Inferior parietal cortex (tissue), 1 donor: ENCODE measurements around the gene DPP10.

Experiments used
- DNase-seq: peaks from one replicate; pipeline ENCODE4 v3.0.0-alpha.2; 2016; ENCODE audit errors: extremely low spot score

DPP10 gene

DNA sequence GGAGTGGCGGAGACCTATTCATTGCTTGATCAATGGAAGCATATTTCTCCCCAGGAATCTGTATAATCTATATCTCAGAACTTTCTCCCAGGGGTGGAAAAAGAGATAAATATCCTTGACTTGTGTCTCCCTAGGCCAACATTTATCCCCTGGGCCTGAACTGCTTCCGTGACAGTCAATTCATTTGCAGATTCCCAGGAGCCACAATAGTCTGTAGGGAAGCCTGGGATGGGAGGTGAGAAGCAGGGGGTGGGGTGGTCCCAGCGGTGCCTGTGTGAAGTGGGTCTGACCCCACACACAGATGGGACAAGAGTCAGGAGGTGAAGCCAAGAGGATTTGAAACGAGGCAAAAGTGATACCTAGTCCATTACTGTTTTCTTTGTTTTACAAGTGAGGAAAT, 166.8 kb downstream of the DPP10 start:
- DNase-seq, result no peak

- DNase-seq, result no peak
These were observed 167.4 kb downstream of the DPP10 start for GRCh38 chr2:114609801-114610200.

DNA sequence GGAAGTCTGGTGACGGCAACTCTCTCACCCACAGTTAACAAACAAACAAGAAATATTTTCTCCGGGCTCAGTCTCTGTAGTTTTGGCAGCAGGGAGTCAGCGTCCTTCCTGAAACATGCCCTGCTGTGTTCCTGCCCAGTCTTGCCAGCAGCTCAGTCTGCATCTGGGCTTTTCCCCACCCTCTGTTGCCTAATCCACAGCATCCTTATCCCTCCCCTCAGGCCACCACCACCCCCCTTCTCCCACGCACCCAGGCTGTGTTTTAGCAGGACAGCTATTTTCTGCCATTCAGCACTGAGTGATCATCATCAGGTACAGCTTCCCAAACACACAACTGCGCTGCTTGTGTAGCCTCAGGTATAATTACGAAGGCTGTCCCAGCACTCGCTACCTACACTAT, 168.2 kb downstream of the DPP10 start:
- no peak for DNase-seq

DNA sequence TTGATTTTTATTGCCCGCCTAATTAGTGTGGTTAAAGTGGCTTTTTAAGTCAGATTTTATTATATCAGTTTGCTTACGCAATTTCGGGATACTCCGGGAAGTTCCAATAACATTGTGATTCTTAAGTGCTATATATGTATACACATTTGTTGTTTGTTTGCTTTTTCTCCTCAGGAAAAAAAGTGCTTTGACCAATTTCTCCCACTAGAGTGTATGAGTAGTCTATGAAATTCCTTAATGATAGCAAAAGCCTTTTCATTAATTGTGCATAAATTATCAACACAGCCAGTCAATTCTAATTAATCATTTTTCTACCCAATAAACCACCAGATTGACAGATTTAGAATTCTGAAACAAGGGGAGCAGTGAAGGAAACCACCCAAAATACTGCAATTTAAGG, 172.2 kb downstream of the DPP10 start:
- peak; percentile 19 for DNase-seq

GRCh38 chr2:114628481-114628880, 186.0 kb downstream of the DPP10 start:
- no peak for DNase-seq

GRCh38 chr2:114631146-114631545, 188.7 kb downstream of the DPP10 start:
- DNase-seq, result no peak

DNA sequence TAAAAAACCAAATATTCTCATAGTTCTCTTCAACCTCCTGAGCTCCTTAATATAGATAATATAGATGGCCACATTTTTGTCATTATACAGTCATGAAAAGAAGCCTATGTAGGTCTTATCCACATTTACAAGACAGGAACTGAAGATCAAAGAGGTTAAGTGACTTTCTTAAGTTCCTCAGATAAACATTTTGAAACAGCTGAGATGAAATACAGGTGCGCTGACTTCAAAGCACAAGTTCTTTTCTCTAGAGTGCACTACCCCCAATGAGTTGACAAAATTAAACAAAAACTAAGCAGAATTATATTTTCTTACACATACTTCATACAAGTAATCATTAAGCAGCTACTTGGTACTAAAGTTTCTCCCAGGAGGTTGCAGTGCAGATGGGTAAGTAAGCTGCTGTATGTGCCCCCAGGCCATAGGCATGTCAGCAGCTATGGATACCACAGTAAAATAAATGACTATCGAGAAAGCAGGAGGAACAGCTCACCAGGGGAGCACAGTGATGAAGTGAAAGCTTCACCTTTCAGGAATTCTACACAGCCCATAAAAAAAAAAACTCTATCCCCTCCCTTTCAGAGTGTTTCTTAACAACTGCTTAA, 199.8 kb downstream of the DPP10 start:
- DNase-seq, result no peak

DNA sequence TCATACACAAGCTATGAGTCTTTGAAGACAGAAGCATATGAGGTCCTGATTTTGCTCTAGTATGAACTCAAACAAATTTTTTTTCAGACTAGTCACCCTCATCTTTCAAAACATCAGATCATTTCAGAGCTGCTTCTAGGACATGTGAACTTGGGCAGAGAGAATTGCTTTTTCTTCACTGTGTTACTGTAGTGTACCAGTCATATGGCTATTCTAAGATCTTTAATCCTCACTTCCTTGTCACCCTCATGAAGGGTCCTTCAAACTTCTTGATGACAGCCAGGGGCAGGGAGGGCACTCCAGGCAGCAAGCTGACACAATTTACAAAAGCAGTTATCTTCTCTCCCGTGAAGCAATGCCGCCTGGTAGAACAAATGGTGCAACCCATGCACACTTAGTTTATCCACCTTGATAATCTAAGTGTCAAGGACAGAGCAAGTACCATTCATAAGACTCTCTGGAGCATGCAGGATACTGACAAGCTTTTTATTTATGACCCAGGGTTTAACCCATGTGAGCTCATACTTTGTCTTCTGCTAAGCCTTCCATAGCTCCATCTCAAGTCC, 200.6 kb downstream of the DPP10 start:
- no peak for DNase-seq

DNA sequence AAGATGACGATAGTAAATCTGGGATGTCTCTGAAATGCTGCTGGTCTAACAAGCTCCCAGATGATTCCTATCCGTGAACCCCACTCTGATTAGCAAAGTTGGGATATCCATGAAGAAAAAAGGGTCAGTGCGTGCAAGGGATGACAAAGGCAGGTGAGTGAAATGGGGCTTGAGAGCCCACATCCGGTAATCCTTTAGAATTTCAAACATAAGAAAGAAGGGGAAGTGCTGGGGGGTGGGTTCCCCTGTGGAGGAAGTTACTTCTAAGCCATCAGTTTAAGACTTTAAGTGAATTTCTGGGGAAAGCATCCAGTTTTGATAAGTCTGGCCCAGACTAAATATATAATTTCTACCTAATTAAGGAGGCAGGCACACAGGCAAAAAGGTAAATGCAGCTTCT, 209.5 kb downstream of the DPP10 start:
- no peak for DNase-seq

GRCh38 chr2:114659880-114660279, 217.4 kb downstream of the DPP10 start:
- DNase-seq, result no peak

GRCh38 chr2:114661971-114662939, 219.8 kb downstream of the DPP10 start:
- peak; percentile 59 for DNase-seq

- no peak for DNase-seq
These were observed 226.0 kb downstream of the DPP10 start for GRCh38 chr2:114668415-114668814.

- no peak for DNase-seq
These were observed 240.8 kb downstream of the DPP10 start for GRCh38 chr2:114683251-114683650.

DNA sequence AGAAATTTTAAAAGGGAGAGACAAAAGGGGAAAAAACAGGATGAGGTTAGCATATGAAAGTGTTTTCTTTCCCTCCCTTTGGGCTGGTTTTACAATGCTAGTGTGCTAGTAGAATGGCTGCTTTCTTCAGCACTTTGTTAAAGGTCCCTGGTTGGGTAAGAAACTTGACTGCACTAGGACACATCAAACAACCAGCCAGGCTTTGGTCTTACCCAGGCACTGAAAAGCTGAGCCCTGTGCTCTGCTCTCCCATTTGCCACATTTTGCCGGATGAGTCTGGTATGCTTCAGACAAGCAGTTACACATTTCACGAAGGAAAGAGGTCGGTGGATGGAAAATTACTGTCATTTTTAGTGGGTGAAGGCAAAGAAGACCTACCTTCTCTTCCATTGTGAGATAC, 242.0 kb downstream of the DPP10 start:
- DNase-seq, result no peak

- DNase-seq, result no peak
These were observed 242.7 kb downstream of the DPP10 start for GRCh38 chr2:114685102-114685501.

DNA sequence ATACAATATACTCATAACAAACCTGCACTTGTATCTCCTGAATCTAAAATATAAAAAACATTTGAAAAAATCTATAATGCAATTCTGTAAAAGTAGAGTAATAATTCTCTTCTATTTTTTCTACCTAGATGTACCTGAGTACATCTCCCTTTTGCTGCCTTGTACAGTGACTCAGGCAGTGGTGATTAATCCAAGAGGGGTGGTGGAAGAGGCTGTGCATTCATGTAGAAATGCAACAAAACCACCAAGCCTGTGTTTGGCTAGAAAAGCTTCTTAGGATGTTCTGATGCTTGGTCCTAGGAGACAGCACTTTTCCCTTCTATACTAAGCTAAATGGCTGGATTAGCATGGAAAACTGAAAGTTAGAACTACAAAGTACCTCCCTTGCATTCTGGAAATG, 245.8 kb downstream of the DPP10 start:
- DNase-seq, result no peak

DNA sequence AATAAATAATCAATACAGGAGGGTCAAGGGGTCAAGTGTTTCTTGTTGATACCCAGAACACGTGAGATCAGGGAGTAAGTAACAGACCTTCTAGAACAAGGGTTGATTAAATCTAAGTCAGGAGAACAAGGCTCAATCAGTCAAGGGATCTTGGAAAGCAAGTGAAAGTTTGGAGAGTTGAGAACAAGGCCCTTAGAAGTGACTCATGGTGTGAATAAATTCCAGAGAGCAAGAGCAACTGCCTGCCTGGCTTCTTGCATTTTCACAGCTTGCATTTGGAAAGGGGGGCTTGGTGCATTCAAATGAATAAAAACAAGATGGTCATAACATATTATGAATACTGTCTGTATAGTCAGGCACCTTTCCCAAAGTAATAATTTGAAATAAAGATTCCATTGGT, 256.1 kb downstream of the DPP10 start:
- no peak for DNase-seq

GRCh38 chr2:114699423-114699944, 257.0 kb downstream of the DPP10 start:
- DNase-seq, result no peak

DNA sequence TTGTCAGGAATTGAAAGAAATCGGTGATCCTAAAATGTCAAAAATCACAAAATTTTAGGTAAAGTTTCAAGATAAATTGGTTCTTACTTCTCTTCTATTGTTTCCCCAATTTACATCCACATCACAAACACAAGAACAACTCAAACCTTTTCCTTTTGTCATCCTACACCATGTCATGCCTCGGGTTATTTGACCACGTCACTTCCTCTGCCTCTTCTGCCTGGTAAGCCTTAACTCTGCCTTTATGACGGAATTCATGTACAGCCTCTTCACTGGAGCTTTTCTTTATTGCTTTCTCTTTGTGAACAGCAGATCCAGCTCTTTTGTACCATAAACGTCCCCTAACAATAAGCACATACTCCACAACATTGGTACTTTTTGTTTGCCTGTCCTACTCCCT, 258.0 kb downstream of the DPP10 start:
- no peak for DNase-seq

DNA sequence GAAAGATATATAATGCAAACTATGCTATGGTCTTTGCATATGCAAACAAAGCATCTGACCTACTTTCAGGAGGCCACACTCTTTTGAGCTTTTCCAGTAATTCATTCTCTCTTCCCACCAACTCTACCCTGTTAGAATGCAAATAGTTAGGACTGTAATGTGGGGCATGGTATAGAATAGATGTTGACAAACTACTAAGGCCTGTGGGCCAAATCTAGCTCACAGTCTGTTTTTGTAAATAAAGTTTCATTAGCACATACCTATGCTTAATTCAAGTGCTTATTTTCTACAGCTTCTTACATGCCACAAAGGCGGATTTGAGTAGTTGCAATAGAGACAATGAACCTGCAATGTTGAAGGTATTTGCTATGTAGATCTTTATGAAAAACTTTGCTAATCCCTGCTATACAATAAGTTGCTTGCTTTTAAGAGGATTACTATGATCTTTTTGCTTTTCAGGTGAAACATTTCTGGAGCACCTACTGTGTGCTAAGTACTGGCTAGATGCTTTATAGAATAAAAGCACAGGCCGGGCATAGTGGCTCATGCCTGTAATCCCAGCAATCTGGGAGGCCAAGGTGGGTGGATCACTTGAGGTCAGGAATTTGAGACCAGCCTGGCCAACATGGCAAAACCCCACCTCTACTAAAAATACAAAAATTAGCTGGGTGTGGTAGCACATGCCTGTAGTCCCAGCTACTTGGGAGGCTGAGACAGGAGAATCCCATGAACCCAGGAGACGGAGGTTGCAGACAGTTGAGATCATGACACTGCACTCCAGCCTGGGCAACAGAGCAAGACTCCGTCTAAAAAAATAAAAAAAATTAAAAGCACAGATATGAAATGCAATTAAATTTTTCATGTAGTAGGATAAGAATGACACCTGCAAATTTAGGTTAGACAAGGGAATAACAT, 267.8 kb downstream of the DPP10 start:
- no peak for DNase-seq

DNA sequence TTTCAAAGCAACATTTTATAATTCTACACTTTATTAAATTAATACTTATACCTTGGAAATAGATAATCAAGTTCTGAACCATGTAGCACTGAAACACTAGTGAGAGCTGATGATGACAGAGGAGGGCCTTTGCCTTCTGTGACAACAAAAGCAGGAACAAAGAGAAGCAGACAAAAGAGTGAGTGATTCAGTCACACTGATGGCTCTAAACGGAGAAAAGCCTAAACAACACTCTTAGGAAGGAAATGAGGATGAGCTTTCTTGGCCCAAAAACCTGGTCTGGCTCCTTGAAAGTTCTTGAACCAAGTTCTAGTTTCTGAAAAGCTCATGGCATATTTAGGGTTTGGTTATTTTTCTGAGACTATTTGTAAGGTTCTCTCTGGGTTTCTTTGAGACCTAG, 271.9 kb downstream of the DPP10 start:
- peak; percentile 45 for DNase-seq

GRCh38 chr2:114717049-114717448, 274.6 kb downstream of the DPP10 start:
- no peak for DNase-seq
